Upper lobe of left lung (tissue), 6 donors: Measurements from ENCODE around the gene CFAP57. TPM values are rescaled to one million over a fixed set of nuclear protein-coding genes. Genes with fewer than 3 reads are reported as not detected.
"Not testable (repeated sequence)": the region's sequence is repeated elsewhere in the genome, so short reads cannot be mapped to it uniquely, and the experiment has no call there.

Source experiments
- ATAC-seq, 2 donors: fragments of 200-7000 bp; cut with Tn5 transposase; one replicate each; pipeline ENCODE4 v1.9.1; 2022; ENCODE audit warnings: mild to moderate bottlenecking in 2 of 2, moderate library complexity in 2 of 2; ENCODE audit not compliant: low FRiP score in 2 of 2
- DNase-seq, 2 donors: peaks; one replicate each; pipeline ENCODE4 v3.0.0-alpha.2; 2019 to 2020
- H3K27ac ChIP-seq, 4 donors: fragments of 200-600 bp; sonication (generic); one replicate each; pipeline ENCODE4 v1.5.1; 2016 to 2019
- H3K27me3 ChIP-seq, 4 donors: fragments of 200-600 bp; sonication (generic); one replicate each; pipeline ENCODE4 v1.5.1; 2017 to 2019
- H3K36me3 ChIP-seq, 4 donors: fragments of 200-600 bp; sonication (generic); one replicate each; pipeline ENCODE4 v1.5.1; 2016 to 2019
- H3K4me1 ChIP-seq, 4 donors: fragments of 200-600 bp; sonication (generic); one replicate each; pipeline ENCODE4 v1.5.1; 2018 to 2019
- H3K4me3 ChIP-seq, 4 donors: fragments of 200-600 bp; sonication (generic); one replicate each; pipeline ENCODE4 v1.5.1; 2017 to 2019; ENCODE audit warnings: mild to moderate bottlenecking in 2 of 4, moderate library complexity in 1 of 4
- H3K9me3 ChIP-seq, 4 donors: fragments of 200-600 bp; sonication (generic); one replicate each; pipeline ENCODE4 v1.5.1; 2018 to 2019
- EP300 ChIP-seq, 4 donors: sonication (generic); formaldehyde crosslinking; IDR thresholded peaks; one replicate each; pipeline ENCODE4 v1.5.1; 2017; ENCODE audit warnings: antibody characterized with exemption in 4 of 4, control low read depth in 2 of 4
- POLR2A ChIP-seq, 4 donors: fragments of 450-650 bp; IDR thresholded peaks; one replicate each; pipeline ENCODE4 v1.5.1; 2016 to 2017; ENCODE audit warnings: antibody characterized with exemption in 4 of 4, mild to moderate bottlenecking in 2 of 4
- POLR2AphosphoS5 ChIP-seq, 2 donors: sonication (generic); formaldehyde crosslinking; IDR thresholded peaks; one replicate each; pipeline ENCODE4 v1.5.1; 2017; ENCODE audit warnings: antibody characterized with exemption in 2 of 2
- WGBS, 2 donors: methylation state at CpG; one replicate each; pipeline ENCODE4 v1.1.5; 2017 to 2018; 5-methylcytosine and 5-hydroxymethylcytosine counted together
- total RNA-seq, 6 donors: library from RNA; depleted of rRNA in 4 of 6; stranded (reverse); fragments of >200 nt in 4 of 6; gene quantifications; one replicate each; pipeline versions ENCODE4 v1.1.0 to v1.2.1, GENCODE V29; 2016 to 2021
- TF ChIP-seq, protein P1 (sequence below), 6 experiments: fragments of 450-650 bp in 4 of 6; fragments of 200-600 bp in 2 of 6; sonication (generic) in 2 of 6; IDR thresholded peaks; one replicate each; pipeline ENCODE4 v1.5.1; 2016 to 2019; ENCODE audit warnings: antibody characterized with exemption in 6 of 6
- donor health status: DM: no; HTN: no; CAD: no; lungs with moderate emphysema.
- donor health status: DM: no; HTN: yes; CAD: no; lungs with severe emphysema.

CFAP57 gene
- total RNA-seq, 6 donors from 2014 or later: 0.37 to 23.1 (median 3.7) TPM

DNA sequence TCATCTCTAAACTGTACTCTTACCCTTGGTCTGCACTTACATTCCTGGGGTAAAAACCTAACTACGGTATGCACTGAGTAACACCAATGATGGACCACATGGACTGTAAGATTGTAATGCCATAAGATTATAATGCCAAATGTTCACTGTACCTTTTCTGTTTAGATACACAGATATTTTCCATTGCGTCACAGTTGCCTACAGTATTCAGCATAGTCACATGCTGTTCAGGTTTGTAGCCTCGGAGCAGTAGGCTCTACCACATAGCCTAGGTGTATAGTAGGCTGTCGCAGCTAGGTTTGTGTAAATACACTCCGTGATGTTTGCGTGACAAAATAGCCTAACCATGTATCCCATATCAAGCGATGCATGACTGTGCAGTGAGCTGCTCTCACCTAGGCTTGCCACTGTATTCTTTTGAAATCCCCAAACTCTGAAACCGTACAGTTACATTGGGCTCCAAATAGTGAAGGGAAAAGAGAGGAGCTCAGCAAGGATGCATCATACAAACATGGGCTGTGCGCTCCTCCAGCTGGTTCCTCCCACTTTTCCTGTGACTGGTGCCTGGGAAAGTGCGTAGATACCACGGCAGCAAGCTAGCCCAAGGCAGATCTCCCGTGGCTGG lies 35.2 kb downstream of the CFAP57 start:
- peak; percentile 23 to 29 for ATAC-seq
- Histone ChIP-seq H3K27ac (peak overlapping the region; percentile 52 to 82 (median 58)), H3K27me3 (no peaks in the 10 kb centered on the region), H3K9me3 (no peaks in the 10 kb centered on the region), H3K36me3 (no peaks in the 10 kb centered on the region), H3K4me1 (peaks cover 12 to 23% (median 17%) of the 10 kb centered on the region in 4 donors), H3K4me3 (peak overlapping the region in 2 of 4 donors; percentile 2 to 13)
- 70 to 73% methylated on average over 12 of the region's 12 CpGs for WGBS, 2 donors
- TF ChIP-seq POLR2AphosphoS5 (IDR thresholded peaks at IDR 0.05): no peak
- no peak for TF ChIP-seq EP300 (IDR thresholded peaks at IDR 0.05)
- TF ChIP-seq, protein P1, sequence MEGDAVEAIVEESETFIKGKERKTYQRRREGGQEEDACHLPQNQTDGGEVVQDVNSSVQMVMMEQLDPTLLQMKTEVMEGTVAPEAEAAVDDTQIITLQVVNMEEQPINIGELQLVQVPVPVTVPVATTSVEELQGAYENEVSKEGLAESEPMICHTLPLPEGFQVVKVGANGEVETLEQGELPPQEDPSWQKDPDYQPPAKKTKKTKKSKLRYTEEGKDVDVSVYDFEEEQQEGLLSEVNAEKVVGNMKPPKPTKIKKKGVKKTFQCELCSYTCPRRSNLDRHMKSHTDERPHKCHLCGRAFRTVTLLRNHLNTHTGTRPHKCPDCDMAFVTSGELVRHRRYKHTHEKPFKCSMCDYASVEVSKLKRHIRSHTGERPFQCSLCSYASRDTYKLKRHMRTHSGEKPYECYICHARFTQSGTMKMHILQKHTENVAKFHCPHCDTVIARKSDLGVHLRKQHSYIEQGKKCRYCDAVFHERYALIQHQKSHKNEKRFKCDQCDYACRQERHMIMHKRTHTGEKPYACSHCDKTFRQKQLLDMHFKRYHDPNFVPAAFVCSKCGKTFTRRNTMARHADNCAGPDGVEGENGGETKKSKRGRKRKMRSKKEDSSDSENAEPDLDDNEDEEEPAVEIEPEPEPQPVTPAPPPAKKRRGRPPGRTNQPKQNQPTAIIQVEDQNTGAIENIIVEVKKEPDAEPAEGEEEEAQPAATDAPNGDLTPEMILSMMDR (IDR thresholded peaks at IDR 0.05): no peak
- TF ChIP-seq POLR2A (IDR thresholded peaks at IDR 0.05): no peak
- DNase-seq: no peak

DNA sequence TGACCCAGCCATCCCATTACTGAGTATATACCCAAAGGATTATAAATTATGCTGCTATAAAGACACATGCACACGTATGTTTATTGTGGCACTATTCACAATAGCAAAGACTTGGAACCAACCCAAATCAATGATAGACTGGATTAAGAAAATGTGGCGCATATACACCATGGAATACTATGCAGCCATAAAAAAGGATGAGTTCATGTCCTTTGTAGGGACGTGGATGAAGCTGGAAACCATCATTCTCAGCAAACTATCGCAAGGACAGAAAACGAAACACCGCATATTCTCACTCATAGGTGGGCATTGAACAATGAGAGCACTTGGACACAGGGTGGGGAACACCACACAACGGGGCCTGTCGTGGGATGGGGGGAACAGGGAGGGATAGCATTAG lies 36.1 kb downstream of the CFAP57 start:
- not testable (repeated sequence) for H3K27me3 ChIP-seq, DNase-seq, H3K36me3 ChIP-seq, H3K4me3 ChIP-seq, H3K9me3 ChIP-seq, ATAC-seq
- peaks cover 12 to 23% (median 17%) of the 10 kb centered on the region in 4 donors for H3K4me1 ChIP-seq
- peak overlapping the region in 1 of 4 donors; percentile 59 for H3K27ac ChIP-seq
- 93 to 96% methylated on average over 8 of the region's 8 CpGs for WGBS, 2 donors

DNA sequence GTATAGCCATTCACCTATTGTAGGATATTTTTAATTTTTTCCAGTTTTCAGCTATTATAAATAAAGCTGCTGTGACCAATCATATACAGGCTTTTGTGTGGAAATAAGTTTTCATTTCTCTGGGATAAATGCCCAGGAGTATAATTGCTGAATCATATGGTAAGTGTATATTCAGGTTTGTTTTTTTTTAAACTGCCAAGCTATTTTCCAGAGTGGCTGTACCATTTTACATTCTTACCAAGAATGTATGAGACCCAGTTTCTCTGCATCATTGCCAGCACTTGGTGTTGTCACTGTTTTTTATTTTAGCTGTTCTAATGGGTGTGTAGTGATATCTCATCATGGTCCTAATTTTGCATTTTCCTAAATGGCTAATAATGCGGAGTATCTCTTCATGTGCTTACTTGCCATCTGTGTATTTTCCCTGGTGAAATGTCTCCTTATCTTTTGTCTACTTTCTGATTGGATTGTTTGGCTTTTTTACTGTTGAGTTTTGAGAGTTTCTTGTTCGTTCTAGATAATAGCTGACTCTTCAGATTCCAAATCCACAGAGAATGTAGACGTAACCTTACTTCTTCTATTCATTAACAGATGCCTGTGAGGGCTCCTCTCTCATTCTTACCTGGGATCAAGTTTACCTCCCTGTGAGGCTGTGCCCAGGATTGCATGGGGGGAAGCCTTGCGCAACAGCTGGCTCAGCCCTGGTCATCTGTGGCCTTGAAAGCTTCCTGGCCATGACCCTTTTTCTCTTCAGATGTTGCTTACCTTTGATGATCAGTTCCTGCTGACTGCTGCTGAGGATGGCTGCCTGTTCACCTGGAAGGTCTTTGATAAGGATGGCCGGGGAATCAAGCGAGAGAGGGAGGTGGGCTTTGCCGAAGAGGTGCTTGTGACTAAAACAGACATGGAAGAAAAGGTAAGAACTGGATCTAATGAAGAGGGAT lies 42.6 kb downstream of the CFAP57 start:
- H3K4me3 ChIP-seq: no peak overlapping the region
- H3K27me3 ChIP-seq: no peaks in the 10 kb centered on the region
- H3K4me1 ChIP-seq: no peaks in the 10 kb centered on the region
- no peak for TF ChIP-seq POLR2AphosphoS5 (IDR thresholded peaks at IDR 0.05)
- TF ChIP-seq, protein P1 (IDR thresholded peaks at IDR 0.05): no peak
- TF ChIP-seq EP300 (IDR thresholded peaks at IDR 0.05): no peak
- no peak for TF ChIP-seq POLR2A (IDR thresholded peaks at IDR 0.05)
- DNase-seq: no peak
- H3K36me3 ChIP-seq: no peaks in the 10 kb centered on the region
- 70 to 76% methylated on average over 7 of the region's 7 CpGs for WGBS, 2 donors
- ATAC-seq: no peak
- no peaks in the 10 kb centered on the region for H3K9me3 ChIP-seq
- no peak overlapping the region for H3K27ac ChIP-seq

DNA sequence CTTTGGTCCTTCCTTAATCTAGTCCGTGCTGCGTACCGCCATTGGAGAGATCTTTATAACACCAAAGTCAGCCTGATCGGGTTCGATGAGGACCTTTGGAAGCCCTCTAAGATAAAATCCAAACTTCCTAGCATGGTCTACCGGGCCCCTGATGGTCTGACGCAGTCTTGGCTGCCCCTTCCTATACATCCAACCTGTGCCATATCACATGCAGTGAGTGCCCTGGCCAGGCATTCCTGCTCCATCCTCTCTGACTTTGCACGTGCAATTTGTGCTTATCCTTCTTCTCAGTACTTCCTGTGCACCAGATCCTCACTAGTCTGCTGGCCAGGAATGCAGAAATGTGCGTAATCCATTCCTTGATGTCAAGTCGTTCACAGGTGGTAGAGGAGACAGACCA lies 45.6 kb downstream of the CFAP57 start:
- 86 to 90% methylated on average over 10 of the region's 10 CpGs for WGBS, 2 donors
- Histone ChIP-seq H3K4me3 (no peak overlapping the region), H3K4me1 (no peaks in the 10 kb centered on the region), H3K36me3 (no peaks in the 10 kb centered on the region), H3K27me3 (no peaks in the 10 kb centered on the region), H3K9me3 (no peaks in the 10 kb centered on the region), H3K27ac (no peak overlapping the region)
- TF ChIP-seq, protein P1 (IDR thresholded peaks at IDR 0.05): no peak
- TF ChIP-seq POLR2A (IDR thresholded peaks at IDR 0.05): no peak
- TF ChIP-seq POLR2AphosphoS5 (IDR thresholded peaks at IDR 0.05): no peak
- TF ChIP-seq EP300 (IDR thresholded peaks at IDR 0.05): no peak
- DNase-seq: no peak
- ATAC-seq: peak in 1 of 2 donors; percentile 52
